ENCODE measurements around the gene LRMDA. TPM values are rescaled to one million over a fixed set of nuclear protein-coding genes. Genes with fewer than 3 reads are reported as not detected.

The LRMDA gene
- total RNA-seq, 4 donors from 2014 or later: 9.8 to 18.6 (median 15.8) TPM

- H3K27me3 ChIP-seq: no peaks in the 10 kb centered on the region
- no peak overlapping the region for H3K4me3 ChIP-seq
- TF ChIP-seq EP300 (IDR thresholded peaks at IDR 0.05) (no peak), POLR2A (IDR thresholded peaks at IDR 0.05) (no peak), CTCF (IDR thresholded peaks at IDR 0.05) (no peak)
- peaks cover 0 to 16% (median 7%) of the 10 kb centered on the region in 4 donors for H3K4me1 ChIP-seq
- no peak for DNase-seq (ENCODE audit: low spot score in 2 of 2)
- H3K36me3 ChIP-seq: peaks cover 0 to 11% (median 0%) of the 10 kb centered on the region in 3 donors
- peaks cover 0 to 9% (median 0%) of the 10 kb centered on the region in 4 donors for H3K9me3 ChIP-seq
- 92 to 96% methylated on average over 6 of the region's 6 CpGs for WGBS, 2 donors
- H3K27ac ChIP-seq: no peak overlapping the region
Measured at GRCh38 chr10:76040107-76040829, 608.8 kb downstream of the LRMDA start.

GRCh38 chr10:76040830-76041220 lies 609.4 kb downstream of the LRMDA start:
- no peak overlapping the region for H3K4me3 ChIP-seq
- no peak for DNase-seq (ENCODE audit: low spot score in 2 of 2)
- H3K36me3 ChIP-seq: peaks cover 0 to 11% (median 0%) of the 10 kb centered on the region in 3 donors
- peaks cover 0 to 9% (median 0%) of the 10 kb centered on the region in 4 donors for H3K9me3 ChIP-seq
- H3K27ac ChIP-seq: no peak overlapping the region
- H3K27me3 ChIP-seq: no peaks in the 10 kb centered on the region
- WGBS, 2 donors: 95 to 97% methylated on average over 6 of the region's 6 CpGs
- TF ChIP-seq POLR2A (IDR thresholded peaks at IDR 0.05) (no peak), EP300 (IDR thresholded peaks at IDR 0.05) (no peak), CTCF (IDR thresholded peaks at IDR 0.05) (no peak)
- H3K4me1 ChIP-seq: peaks cover 0 to 13% (median 4%) of the 10 kb centered on the region in 4 donors

DNA sequence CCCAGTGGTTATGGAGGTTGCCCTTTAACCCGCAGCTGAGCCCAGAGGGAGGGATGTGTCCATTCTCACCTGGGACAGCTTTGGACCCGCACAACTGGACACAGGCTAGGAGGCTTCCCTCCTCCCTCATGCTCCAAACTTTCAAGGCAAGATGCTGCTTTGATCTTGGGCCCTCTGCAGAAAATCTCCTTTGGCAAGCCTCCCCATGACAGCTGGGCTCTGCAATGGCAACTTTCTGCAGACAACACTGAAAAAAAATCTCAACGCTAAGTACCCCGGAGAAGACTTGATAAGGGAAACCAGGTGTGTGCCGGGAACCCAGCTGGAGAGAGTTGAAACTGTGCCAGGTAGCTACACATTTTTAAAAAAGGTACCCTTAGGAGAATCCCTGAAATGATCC lies 610.1 kb downstream of the LRMDA start:
- no peak for DNase-seq (ENCODE audit: low spot score in 2 of 2)
- 88 to 95% methylated on average over 5 of the region's 5 CpGs for WGBS, 2 donors
- no peaks in the 10 kb centered on the region for H3K27me3 ChIP-seq
- H3K4me3 ChIP-seq: no peak overlapping the region
- H3K36me3 ChIP-seq: peaks cover 0 to 11% (median 0%) of the 10 kb centered on the region in 3 donors
- H3K27ac ChIP-seq: no peak overlapping the region
- H3K9me3 ChIP-seq: peaks cover 0 to 9% (median 0%) of the 10 kb centered on the region in 4 donors
- TF ChIP-seq POLR2A (IDR thresholded peaks at IDR 0.05) (no peak), CTCF (IDR thresholded peaks at IDR 0.05) (no peak), EP300 (IDR thresholded peaks at IDR 0.05) (no peak)
- H3K4me1 ChIP-seq: peaks cover 0 to 7% (median 3%) of the 10 kb centered on the region in 4 donors

- no peak for DNase-seq (ENCODE audit: low spot score in 2 of 2)
- TF ChIP-seq CTCF (IDR thresholded peaks at IDR 0.05) (no peak), POLR2A (IDR thresholded peaks at IDR 0.05) (no peak), EP300 (IDR thresholded peaks at IDR 0.05) (no peak)
- Histone ChIP-seq H3K27ac (no peak overlapping the region), H3K27me3 (no peaks in the 10 kb centered on the region), H3K4me3 (no peak overlapping the region), H3K9me3 (peaks cover 0 to 9% (median 0%) of the 10 kb centered on the region in 4 donors), H3K36me3 (peaks cover 0 to 9% (median 0%) of the 10 kb centered on the region in 3 donors), H3K4me1 (peaks cover 0 to 2% (median 0%) of the 10 kb centered on the region in 4 donors)
- 95 to 97% methylated on average over 2 of the region's 2 CpGs for WGBS, 2 donors
Measured at GRCh38 chr10:76043261-76043660, 611.8 kb downstream of the LRMDA start.

DNA sequence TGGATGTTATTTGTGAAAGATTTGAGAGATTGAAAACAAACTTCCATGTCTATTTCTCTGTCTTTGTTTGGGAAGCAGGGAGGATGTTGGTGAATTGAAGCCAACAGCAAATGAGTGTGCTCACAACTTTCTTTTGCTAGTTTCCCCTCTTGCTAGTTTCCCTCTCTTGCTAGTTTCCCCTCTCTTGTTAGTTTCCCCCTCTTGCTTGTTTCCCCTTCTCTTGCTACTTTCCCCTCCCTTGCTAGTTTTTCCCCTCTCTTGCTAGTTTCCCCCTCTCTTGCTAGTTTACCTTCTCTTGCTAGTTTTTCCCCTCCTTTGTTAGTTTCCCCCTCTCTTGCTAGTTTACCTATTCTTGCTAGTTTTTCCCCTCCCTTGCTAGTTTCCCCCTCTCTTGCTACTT lies 613.3 kb downstream of the LRMDA start:
- H3K9me3 ChIP-seq: no peaks in the 10 kb centered on the region
- H3K27me3 ChIP-seq: no peaks in the 10 kb centered on the region
- TF ChIP-seq CTCF (IDR thresholded peaks at IDR 0.05): no peak
- no peak for TF ChIP-seq POLR2A (IDR thresholded peaks at IDR 0.05)
- TF ChIP-seq EP300 (IDR thresholded peaks at IDR 0.05): no peak
- no peak overlapping the region for H3K27ac ChIP-seq
- no peaks in the 10 kb centered on the region for H3K36me3 ChIP-seq
- no peak for DNase-seq (ENCODE audit: low spot score in 2 of 2)
- peaks cover 0 to 10% (median 0%) of the 10 kb centered on the region in 4 donors for H3K4me1 ChIP-seq
- no peak overlapping the region for H3K4me3 ChIP-seq

Measured in tibial nerve (tissue), 4 donors.